ENCODE results near the gene NLRP3.
"Not testable (repeated sequence)": the region's sequence is repeated elsewhere in the genome, so short reads cannot be mapped to it uniquely, and the experiment has no call there.

NLRP3 gene

DNA sequence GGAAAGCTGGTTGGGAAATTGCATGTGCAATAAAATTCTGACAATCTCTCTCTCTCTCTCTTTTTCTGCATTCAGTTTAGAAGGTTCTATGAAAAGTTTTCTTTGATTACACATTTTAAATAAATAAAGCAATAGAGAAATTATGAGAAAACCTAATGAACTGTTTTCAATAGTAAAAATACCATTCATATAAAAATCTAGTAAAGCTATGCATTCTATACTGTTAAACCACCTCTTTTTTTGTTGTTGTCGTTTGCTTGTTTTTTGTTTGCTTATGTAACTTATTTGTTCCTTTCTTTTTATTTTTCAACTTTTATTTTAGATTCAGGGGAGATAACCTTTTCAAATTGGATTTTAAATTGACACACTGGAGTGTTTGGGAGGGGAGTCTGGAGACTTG lies 56.1 kb downstream of the NLRP3 start:
- Histone ChIP-seq H2AFZ (ENCODE audit: low read depth) (no peak overlapping the region), H3K27ac (no peak overlapping the region), H3K36me3 (ENCODE audit: insufficient read depth) (no peaks in the 10 kb centered on the region), H3K79me2 (ENCODE audit: insufficient read depth, low read depth) (no peaks in the 10 kb centered on the region), H3K27me3 (ENCODE audit: insufficient read depth, low read depth) (no peaks in the 10 kb centered on the region), H4K20me1 (ENCODE audit: insufficient read depth) (no peaks in the 10 kb centered on the region), H3K4me1 (ENCODE audit: low read depth, poor library complexity, severe bottlenecking) (no peaks in the 10 kb centered on the region), H3K9ac (no peak overlapping the region), H3K4me2 (no peak overlapping the region), H3K4me3 (IDR thresholded peaks at IDR 0.05; ENCODE audit: insufficient read depth, low read depth, low read length) (no peak overlapping the region)
- no peak for TF ChIP-seq CTCF (conservative IDR thresholded peaks at IDR 0.05; ENCODE audit: low read depth, low read length)

DNA sequence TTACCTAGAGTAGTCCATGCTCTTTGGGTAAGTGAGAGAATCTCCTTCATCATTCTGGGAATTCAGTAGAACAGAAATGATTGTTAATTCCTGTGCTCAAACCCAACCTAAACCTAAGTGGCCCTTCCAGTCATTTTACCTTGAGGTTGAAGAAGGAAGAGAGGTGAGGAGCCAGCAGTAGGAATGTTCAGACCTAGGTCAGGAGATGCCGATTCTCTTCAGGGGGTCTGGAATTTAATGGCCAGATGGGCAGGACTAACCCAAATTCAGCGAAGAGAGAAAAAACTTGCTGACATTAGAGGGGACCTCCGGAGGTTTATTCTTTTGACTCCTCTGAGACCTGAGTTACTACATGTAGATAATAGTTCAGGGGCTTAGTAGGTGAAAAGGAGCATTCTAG lies 58.4 kb downstream of the NLRP3 start:
- no peak overlapping the region for H3K27ac ChIP-seq
- no peak overlapping the region for H3K4me2 ChIP-seq
- no peak overlapping the region for H3K9ac ChIP-seq
- H3K4me1 ChIP-seq (ENCODE audit: low read depth, poor library complexity, severe bottlenecking), result no peaks in the 10 kb centered on the region
- no peaks in the 10 kb centered on the region for H3K36me3 ChIP-seq (ENCODE audit: insufficient read depth)
- no peak overlapping the region for H2AFZ ChIP-seq (ENCODE audit: low read depth)
- no peak for TF ChIP-seq CTCF (conservative IDR thresholded peaks at IDR 0.05; ENCODE audit: low read depth, low read length)
- no peaks in the 10 kb centered on the region for H4K20me1 ChIP-seq (ENCODE audit: insufficient read depth)
- no peaks in the 10 kb centered on the region for H3K27me3 ChIP-seq (ENCODE audit: insufficient read depth, low read depth)
- H3K4me3 ChIP-seq (IDR thresholded peaks at IDR 0.05; ENCODE audit: insufficient read depth, low read depth, low read length), result no peak overlapping the region
- H3K79me2 ChIP-seq (ENCODE audit: insufficient read depth, low read depth), result no peaks in the 10 kb centered on the region

- Histone ChIP-seq H3K27me3 (ENCODE audit: insufficient read depth, low read depth) (no peaks in the 10 kb centered on the region), H2AFZ (ENCODE audit: low read depth) (no peak overlapping the region), H3K36me3 (ENCODE audit: insufficient read depth) (no peaks in the 10 kb centered on the region), H3K4me3 (IDR thresholded peaks at IDR 0.05; ENCODE audit: insufficient read depth, low read depth, low read length) (no peak overlapping the region), H3K4me2 (no peak overlapping the region), H3K79me2 (ENCODE audit: insufficient read depth, low read depth) (no peaks in the 10 kb centered on the region), H3K27ac (no peak overlapping the region), H3K9ac (no peak overlapping the region), H3K4me1 (ENCODE audit: low read depth, poor library complexity, severe bottlenecking) (no peaks in the 10 kb centered on the region), H4K20me1 (ENCODE audit: insufficient read depth) (no peaks in the 10 kb centered on the region)
- TF ChIP-seq CTCF (conservative IDR thresholded peaks at IDR 0.05; ENCODE audit: low read depth, low read length), result no peak
These were observed 59.8 kb downstream of the NLRP3 start for GRCh38 chr1:247475793-247476192.

DNA sequence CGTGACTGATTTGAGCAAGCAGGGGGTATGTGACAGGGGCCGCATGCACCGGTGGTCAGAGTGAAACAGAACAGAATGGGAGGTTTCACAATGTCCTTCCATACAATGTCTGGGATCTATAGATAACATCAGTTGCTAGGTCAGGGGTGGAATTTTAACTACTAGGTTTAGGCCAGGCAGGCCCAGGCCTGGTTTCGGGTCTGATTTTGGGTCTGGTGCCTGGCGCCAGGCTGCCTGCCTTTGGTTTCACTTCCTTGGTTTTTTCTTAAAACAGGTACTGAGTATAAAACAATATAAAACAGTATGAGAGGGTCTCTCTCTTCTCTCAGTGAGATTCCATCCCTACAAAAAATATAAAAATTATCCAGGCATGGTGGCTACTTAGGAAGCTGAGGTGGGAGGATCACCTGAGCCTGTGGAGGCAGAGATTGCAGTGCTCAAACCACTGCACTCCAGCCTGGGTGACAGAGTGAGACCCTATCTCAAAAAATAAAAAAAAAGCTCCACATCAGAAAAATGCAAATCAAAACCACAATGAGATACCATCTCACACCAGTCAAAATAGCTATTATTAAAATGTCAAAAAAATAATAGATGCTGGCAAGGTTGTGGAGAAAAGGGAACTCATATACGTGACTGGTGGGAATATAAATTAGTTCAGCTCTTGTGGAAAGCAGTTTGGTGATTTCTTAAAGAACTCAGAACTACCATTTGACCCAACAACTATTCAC lies 60.5 kb downstream of the NLRP3 start:
- H3K9ac ChIP-seq; H4K20me1 ChIP-seq (ENCODE audit: insufficient read depth); H3K27ac ChIP-seq; H2AFZ ChIP-seq (ENCODE audit: low read depth); H3K36me3 ChIP-seq (ENCODE audit: insufficient read depth); H3K4me2 ChIP-seq; H3K79me2 ChIP-seq (ENCODE audit: insufficient read depth, low read depth); H3K4me3 ChIP-seq (IDR thresholded peaks at IDR 0.05; ENCODE audit: insufficient read depth, low read depth, low read length); H3K27me3 ChIP-seq (ENCODE audit: insufficient read depth, low read depth); H3K4me1 ChIP-seq (ENCODE audit: low read depth, poor library complexity, severe bottlenecking): not testable (repeated sequence)

DNA sequence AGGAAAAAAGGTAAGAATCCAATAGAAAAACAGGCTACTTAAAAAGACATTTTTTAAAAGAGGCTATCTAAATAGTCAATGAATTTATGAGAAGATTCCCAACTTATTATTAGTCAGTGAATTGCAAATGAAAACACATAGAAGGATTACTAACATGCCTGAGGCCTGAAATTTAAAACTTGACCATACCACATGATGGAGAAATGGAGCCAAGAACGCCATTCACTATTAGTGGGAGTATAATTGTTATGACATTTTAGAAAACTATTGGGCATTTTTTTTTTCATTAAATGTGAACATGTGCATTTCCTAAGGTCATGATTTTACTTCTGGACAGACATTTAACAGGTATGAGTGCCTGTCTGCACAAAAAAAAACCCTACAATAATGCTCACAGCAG lies 66.8 kb downstream of the NLRP3 start:
- no peak overlapping the region for H3K4me2 ChIP-seq
- no peaks in the 10 kb centered on the region for H3K27me3 ChIP-seq (ENCODE audit: insufficient read depth, low read depth)
- H3K4me3 ChIP-seq (IDR thresholded peaks at IDR 0.05; ENCODE audit: insufficient read depth, low read depth, low read length), result no peak overlapping the region
- no peaks in the 10 kb centered on the region for H3K79me2 ChIP-seq (ENCODE audit: insufficient read depth, low read depth)
- no peak for TF ChIP-seq CTCF (conservative IDR thresholded peaks at IDR 0.05; ENCODE audit: low read depth, low read length)
- H3K4me1 ChIP-seq (ENCODE audit: low read depth, poor library complexity, severe bottlenecking), result peaks cover 8% of the 10 kb centered on the region
- no peak overlapping the region for H2AFZ ChIP-seq (ENCODE audit: low read depth)
- no peaks in the 10 kb centered on the region for H3K36me3 ChIP-seq (ENCODE audit: insufficient read depth)
- no peak overlapping the region for H3K27ac ChIP-seq
- no peak overlapping the region for H3K9ac ChIP-seq
- no peaks in the 10 kb centered on the region for H4K20me1 ChIP-seq (ENCODE audit: insufficient read depth)
